Measurements from ENCODE around the gene MLPH.

Gene MLPH, protein sequence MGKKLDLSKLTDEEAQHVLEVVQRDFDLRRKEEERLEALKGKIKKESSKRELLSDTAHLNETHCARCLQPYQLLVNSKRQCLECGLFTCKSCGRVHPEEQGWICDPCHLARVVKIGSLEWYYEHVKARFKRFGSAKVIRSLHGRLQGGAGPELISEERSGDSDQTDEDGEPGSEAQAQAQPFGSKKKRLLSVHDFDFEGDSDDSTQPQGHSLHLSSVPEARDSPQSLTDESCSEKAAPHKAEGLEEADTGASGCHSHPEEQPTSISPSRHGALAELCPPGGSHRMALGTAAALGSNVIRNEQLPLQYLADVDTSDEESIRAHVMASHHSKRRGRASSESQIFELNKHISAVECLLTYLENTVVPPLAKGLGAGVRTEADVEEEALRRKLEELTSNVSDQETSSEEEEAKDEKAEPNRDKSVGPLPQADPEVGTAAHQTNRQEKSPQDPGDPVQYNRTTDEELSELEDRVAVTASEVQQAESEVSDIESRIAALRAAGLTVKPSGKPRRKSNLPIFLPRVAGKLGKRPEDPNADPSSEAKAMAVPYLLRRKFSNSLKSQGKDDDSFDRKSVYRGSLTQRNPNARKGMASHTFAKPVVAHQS

DNA sequence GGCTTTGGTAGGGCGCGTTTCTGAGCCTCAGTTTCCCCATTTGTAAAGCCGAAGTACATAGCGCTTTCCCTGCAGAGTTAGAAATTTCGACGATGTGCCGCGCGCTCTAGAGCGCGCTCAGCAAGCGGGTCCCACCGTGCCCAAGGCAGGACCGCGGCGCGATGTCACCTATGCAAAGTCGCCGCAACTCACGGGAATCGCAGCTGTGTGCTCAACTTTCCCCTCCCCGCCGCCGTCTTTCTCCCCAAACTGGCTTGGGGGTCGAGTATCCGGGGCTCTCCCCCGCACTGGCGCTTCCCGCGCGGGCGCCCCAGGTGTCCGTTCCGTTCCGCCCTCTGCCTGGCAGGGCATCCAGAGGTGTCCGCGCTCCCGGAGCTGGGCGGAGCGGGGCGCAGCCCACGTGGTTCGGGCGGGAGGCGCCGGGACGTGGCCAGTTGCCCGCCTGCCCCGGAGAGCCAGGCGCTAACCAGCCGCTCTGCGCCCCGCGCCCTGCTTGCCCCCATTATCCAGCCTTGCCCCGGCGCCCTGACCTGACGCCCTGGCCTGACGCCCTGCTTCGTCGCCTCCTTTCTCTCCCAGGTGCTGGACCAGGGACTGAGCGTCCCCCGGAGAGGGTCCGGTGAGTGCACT, at the start of gene MLPH:
MLPH (plus strand) TSS at position 433 of the 630 bp plus-strand sequence. CDS start 6,176 bp downstream, outside the sequence.
- ATAC-seq (ENCODE audit: low read depth) (no peak), DNase-seq (ENCODE audit: low spot score in 2 of 2) (no peak)
- Mint-ChIP-seq H3K27ac (no peak within 1 kb of the TSS), H3K4me3 (no peak within 1 kb of the TSS), H3K27me3 (peaks cover 20% of the 10 kb centered on the region), H3K4me1 (peaks cover 2% of the 10 kb centered on the region), H3K9me3 (peaks cover 2% of the 10 kb centered on the region), H3K36me3 (peaks cover 1% of the 10 kb centered on the region)

DNA sequence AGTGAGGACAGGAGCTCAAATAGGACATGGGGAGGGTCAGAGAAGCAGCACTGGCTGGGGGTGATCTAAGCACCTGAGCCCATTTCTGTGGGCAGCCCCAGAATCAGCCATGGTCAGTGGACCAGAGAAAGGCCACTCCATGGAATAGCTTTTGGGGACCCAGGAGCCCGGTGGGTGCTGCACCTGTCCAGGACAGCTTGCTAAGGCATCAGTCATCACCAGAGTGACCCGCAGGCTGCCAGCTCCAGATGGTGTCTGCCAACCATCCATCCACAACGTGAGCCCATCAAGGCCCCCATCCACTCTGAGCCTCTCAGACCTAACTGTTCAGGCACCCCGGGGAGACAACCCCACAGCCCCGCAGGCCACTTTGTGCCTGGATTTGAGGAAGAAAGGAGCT, 49.5 kb upstream of the MLPH start:
- H3K36me3 Mint-ChIP-seq: no peaks in the 10 kb centered on the region
- H3K27me3 Mint-ChIP-seq: peaks cover 8% of the 10 kb centered on the region
- ATAC-seq (ENCODE audit: low read depth) (no peak), DNase-seq (ENCODE audit: low spot score in 2 of 2) (no peak)
- no peak overlapping the region for H3K27ac Mint-ChIP-seq
- peaks cover 1% of the 10 kb centered on the region for H3K9me3 Mint-ChIP-seq
- no peak overlapping the region for H3K4me3 Mint-ChIP-seq
- peaks cover 15% of the 10 kb centered on the region for H3K4me1 Mint-ChIP-seq

- Mint-ChIP-seq H3K9me3 (peaks cover 1% of the 10 kb centered on the region), H3K27ac (no peak overlapping the region), H3K4me3 (no peak overlapping the region), H3K4me1 (peaks cover 11% of the 10 kb centered on the region), H3K27me3 (peaks cover 7% of the 10 kb centered on the region), H3K36me3 (no peaks in the 10 kb centered on the region)
- DNase-seq (ENCODE audit: low spot score in 2 of 2) (no peak), ATAC-seq (ENCODE audit: low read depth) (no peak)
Measured at GRCh38 chr2:237438080-237438940, 48.7 kb upstream of the MLPH start.

- H3K27ac Mint-ChIP-seq: no peak overlapping the region
- no peaks in the 10 kb centered on the region for H3K4me1 Mint-ChIP-seq
- no peaks in the 10 kb centered on the region for H3K27me3 Mint-ChIP-seq
- H3K4me3 Mint-ChIP-seq: no peak overlapping the region
- DNase-seq (ENCODE audit: low spot score in 2 of 2): no peak
- H3K36me3 Mint-ChIP-seq: no peaks in the 10 kb centered on the region
- peaks cover 1% of the 10 kb centered on the region for H3K9me3 Mint-ChIP-seq
- ATAC-seq (ENCODE audit: low read depth): no peak
Measured at GRCh38 chr2:237440819-237441281, 46.2 kb upstream of the MLPH start.

DNA sequence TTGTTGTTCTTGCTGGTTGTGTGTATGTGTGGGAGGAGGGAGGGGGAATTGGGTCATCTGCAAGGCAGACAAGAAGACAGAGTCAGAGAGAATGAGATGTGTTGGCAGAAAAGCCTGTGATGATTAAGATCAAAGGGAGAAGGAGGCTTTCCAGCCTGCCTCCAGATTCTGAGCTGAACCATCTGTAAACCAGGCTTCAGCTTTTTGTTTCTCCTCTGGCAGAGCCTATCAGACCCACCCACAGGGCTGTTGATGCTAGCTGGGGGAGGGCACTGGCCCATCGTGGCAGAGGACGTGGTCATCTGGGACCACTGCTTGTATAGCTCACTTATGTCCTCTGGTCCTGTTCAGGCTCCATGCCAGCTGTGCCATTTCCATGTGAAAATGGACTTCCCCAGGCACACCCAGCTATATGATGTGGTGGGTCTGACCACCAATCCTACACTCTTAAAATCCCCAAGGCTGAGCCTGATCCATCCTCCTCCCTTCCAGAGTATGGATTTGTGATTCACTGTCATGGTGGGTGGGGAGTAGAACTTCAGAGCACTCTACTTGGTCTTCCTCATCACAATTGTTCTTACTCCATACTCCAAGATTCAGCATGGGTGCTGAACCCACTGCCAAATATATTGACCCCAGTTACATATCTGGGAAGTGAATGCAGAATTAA, 45.3 kb upstream of the MLPH start:
- no peaks in the 10 kb centered on the region for H3K27me3 Mint-ChIP-seq
- peaks cover 1% of the 10 kb centered on the region for H3K9me3 Mint-ChIP-seq
- H3K4me1 Mint-ChIP-seq: no peaks in the 10 kb centered on the region
- ATAC-seq (ENCODE audit: low read depth): no peak
- no peak overlapping the region for H3K27ac Mint-ChIP-seq
- no peak for DNase-seq (ENCODE audit: low spot score in 2 of 2)
- no peak overlapping the region for H3K4me3 Mint-ChIP-seq
- no peaks in the 10 kb centered on the region for H3K36me3 Mint-ChIP-seq

DNA sequence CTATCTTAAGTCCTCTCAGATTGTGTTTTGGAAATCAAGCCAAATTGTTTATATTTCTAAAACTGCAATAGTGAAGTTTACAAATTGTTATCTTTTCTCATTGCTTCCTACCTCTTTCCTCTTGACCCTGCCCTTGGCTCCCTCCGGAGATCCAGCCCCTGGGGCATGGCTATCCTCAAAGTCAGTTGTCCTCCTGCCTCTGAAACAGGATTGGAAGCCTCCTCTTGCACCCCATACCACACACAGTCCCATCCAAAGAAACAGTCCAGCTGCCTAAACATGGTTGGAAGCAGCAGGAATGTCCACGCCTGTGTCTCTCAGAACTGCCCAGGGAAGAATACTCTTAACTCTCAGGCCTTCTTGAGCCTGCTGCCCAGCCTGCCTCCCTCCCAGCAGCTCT, 43.0 kb upstream of the MLPH start:
- Mint-ChIP-seq H3K4me3 (no peak overlapping the region), H3K36me3 (no peaks in the 10 kb centered on the region), H3K27ac (no peak overlapping the region), H3K27me3 (peaks cover 4% of the 10 kb centered on the region), H3K4me1 (no peaks in the 10 kb centered on the region), H3K9me3 (no peaks in the 10 kb centered on the region)
- ATAC-seq (ENCODE audit: low read depth) (no peak), DNase-seq (ENCODE audit: low spot score in 2 of 2) (no peak)

GRCh38 chr2:237445611-237446337, 41.3 kb upstream of the MLPH start:
- Mint-ChIP-seq H3K27ac (no peak overlapping the region), H3K27me3 (peaks cover 4% of the 10 kb centered on the region), H3K9me3 (no peaks in the 10 kb centered on the region), H3K36me3 (no peaks in the 10 kb centered on the region), H3K4me1 (no peaks in the 10 kb centered on the region), H3K4me3 (no peak overlapping the region)
- DNase-seq (ENCODE audit: low spot score in 2 of 2) (no peak), ATAC-seq (ENCODE audit: low read depth) (no peak)

DNA sequence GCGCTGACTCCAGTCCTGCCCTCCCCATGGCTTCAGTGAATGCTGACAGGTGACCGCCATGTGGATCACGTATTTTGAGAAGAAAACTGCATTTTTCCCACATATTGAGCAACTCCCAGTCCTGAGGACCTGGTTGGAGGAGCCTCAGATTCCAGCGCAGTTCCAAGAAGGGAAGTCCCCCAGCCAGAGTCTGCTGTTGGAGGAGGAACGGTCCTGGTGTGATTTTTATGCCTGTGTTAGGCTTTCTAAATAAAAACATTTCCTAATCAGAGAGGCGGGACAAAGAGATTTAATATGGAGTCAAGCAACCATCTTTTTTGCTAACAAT, 40.7 kb upstream of the MLPH start:
- H3K4me3 Mint-ChIP-seq: no peak overlapping the region
- no peak for ATAC-seq (ENCODE audit: low read depth)
- DNase-seq (ENCODE audit: low spot score in 2 of 2): no peak

DNA sequence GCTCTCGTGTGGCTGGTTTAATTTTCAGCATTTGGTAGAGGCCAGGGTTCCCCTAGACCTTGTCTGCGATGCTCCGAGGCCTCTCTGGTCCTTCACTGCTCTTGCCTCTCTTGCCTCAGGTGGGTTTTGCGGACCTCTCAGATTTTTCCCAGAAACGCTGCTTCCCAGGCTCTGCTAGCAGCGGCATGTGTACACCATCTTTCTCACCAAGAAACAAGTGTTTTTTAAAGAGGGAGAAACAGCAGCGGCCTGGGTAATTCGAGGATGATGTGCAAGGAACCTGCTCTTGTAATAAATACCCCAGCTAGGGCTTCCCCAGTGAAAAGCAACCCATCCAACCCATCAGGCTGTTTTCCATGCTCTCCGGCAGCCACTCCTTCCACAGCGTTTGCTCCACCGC, 39.6 kb upstream of the MLPH start:
- no peak overlapping the region for H3K27ac Mint-ChIP-seq
- H3K4me1 Mint-ChIP-seq: no peaks in the 10 kb centered on the region
- no peaks in the 10 kb centered on the region for H3K9me3 Mint-ChIP-seq
- DNase-seq (ENCODE audit: low spot score in 2 of 2): no peak
- H3K36me3 Mint-ChIP-seq: no peaks in the 10 kb centered on the region
- no peak overlapping the region for H3K4me3 Mint-ChIP-seq
- no peak for ATAC-seq (ENCODE audit: low read depth)
- peaks cover 5% of the 10 kb centered on the region for H3K27me3 Mint-ChIP-seq

More for the DNA sequence above, 40.7 kb upstream of the MLPH start:
- no peaks in the 10 kb centered on the region for H3K4me1 Mint-ChIP-seq
- H3K27ac Mint-ChIP-seq: no peak overlapping the region
- H3K36me3 Mint-ChIP-seq: no peaks in the 10 kb centered on the region
- H3K9me3 Mint-ChIP-seq: no peaks in the 10 kb centered on the region
- peaks cover 5% of the 10 kb centered on the region for H3K27me3 Mint-ChIP-seq

GRCh38 chr2:237448171-237448570, 38.9 kb upstream of the MLPH start:
- H3K4me3 Mint-ChIP-seq: no peak overlapping the region
- ATAC-seq (ENCODE audit: low read depth) (no peak), DNase-seq (ENCODE audit: low spot score in 2 of 2) (no peak)
- peaks cover 5% of the 10 kb centered on the region for H3K27me3 Mint-ChIP-seq
- no peaks in the 10 kb centered on the region for H3K9me3 Mint-ChIP-seq
- H3K4me1 Mint-ChIP-seq: no peaks in the 10 kb centered on the region
- H3K36me3 Mint-ChIP-seq: no peaks in the 10 kb centered on the region
- no peak overlapping the region for H3K27ac Mint-ChIP-seq

DNA sequence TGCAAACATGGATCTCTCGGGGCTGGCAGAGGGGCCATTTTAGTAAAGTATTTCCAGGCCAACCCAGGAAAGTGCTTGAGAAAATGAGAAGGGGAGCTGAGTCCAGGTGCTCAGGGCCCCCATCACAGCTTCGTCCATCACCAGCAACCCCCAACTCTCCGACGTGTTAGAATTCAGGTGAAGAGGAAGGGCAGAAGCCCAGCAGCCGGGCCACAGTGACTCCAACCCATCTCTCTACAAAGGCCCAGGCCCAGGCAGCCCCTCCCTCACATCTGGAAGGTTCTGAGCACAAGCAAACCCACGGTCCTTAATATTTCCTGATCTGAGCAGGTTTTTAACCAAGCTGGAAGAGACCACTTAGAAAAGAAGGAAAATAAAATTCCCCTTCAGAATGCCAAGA, 38.4 kb upstream of the MLPH start:
- no peaks in the 10 kb centered on the region for H3K4me1 Mint-ChIP-seq
- no peak overlapping the region for H3K27ac Mint-ChIP-seq
- no peak for DNase-seq (ENCODE audit: low spot score in 2 of 2)
- ATAC-seq (ENCODE audit: low read depth): no peak
- H3K9me3 Mint-ChIP-seq: no peaks in the 10 kb centered on the region
- peaks cover 8% of the 10 kb centered on the region for H3K27me3 Mint-ChIP-seq
- H3K36me3 Mint-ChIP-seq: no peaks in the 10 kb centered on the region
- no peak overlapping the region for H3K4me3 Mint-ChIP-seq

- Mint-ChIP-seq H3K27ac (no peak overlapping the region), H3K4me1 (no peaks in the 10 kb centered on the region), H3K36me3 (no peaks in the 10 kb centered on the region), H3K4me3 (no peak overlapping the region), H3K27me3 (peaks cover 8% of the 10 kb centered on the region), H3K9me3 (no peaks in the 10 kb centered on the region)
- ATAC-seq (ENCODE audit: low read depth) (no peak), DNase-seq (ENCODE audit: low spot score in 2 of 2) (no peak)
Measured at GRCh38 chr2:237449193-237449881, 37.7 kb upstream of the MLPH start.
